Activated T-helper 2 cell treated with anti-CD3 and anti-CD28 coated beads, Interferon-gamma antibody, Interleukin-2, Interleukin-4, amounts not matched to agents 10 μg/mL and 5 μg/mL and 100 μg/mL, durations not matched to agents 14 hours and 24 hours and 36 hours (primary cell): ENCODE measurements around the gene PLEKHG5. TPM values are rescaled to one million over a fixed set of nuclear protein-coding genes. Genes with fewer than 3 reads are reported as not detected.

Experiments
- DNase-seq: peaks from one replicate; pipeline ENCODE4 v3.0.0; 2021; ENCODE audit warnings: low spot score
- H3K27ac Mint-ChIP-seq: one replicate; pipeline ENCODE4 v1.8.0; 2021; ENCODE audit warnings: mixed read lengths
- H3K27me3 Mint-ChIP-seq: one replicate; pipeline ENCODE4 v1.8.0; 2021; ENCODE audit warnings: low read depth, mixed read lengths
- H3K36me3 Mint-ChIP-seq: one replicate; pipeline ENCODE4 v1.8.0; 2021; ENCODE audit warnings: low read depth, mixed read lengths
- H3K4me1 Mint-ChIP-seq: one replicate; pipeline ENCODE4 v1.8.0; 2021; ENCODE audit warnings: low read depth, mixed read lengths
- H3K4me3 Mint-ChIP-seq: one replicate; pipeline ENCODE4 v1.8.0; 2021; ENCODE audit warnings: low read depth, mild to moderate bottlenecking, moderate library complexity, mixed read lengths
- H3K9me3 Mint-ChIP-seq: one replicate; pipeline ENCODE4 v1.8.0; 2021; ENCODE audit warnings: mixed read lengths
- intact Hi-C: fragments of 100-400 bp; cut with micrococcal nuclease; formaldehyde crosslinking; loops from one replicate; pipeline ENCODE4 v1.15.1; 2023
- total RNA-seq: library from RNA; stranded (reverse); gene quantifications from 2 replicates; pipeline ENCODE4 v1.2.3, GENCODE V29; 2022

PLEKHG5 gene
- total RNA-seq, 1 donor from 2014 or later = 1.6 TPM

- H3K27ac Mint-ChIP-seq = no peak overlapping the region
- intact Hi-C loops = loop anchor here (5.0 kb wide), 1 partner anchor 64 kb away; the partner anchor contains the start of gene NOL9
- H3K36me3 Mint-ChIP-seq = no peaks in the 10 kb centered on the region
- no peak overlapping the region for H3K4me3 Mint-ChIP-seq
- peaks cover 22% of the 10 kb centered on the region for H3K27me3 Mint-ChIP-seq
- H3K4me1 Mint-ChIP-seq = peaks cover 10% of the 10 kb centered on the region
- H3K9me3 Mint-ChIP-seq = no peaks in the 10 kb centered on the region
- no peak for DNase-seq
These were observed 2.7 kb downstream of the PLEKHG5 start for GRCh38 chr1:6488602-6489382.

GRCh38 chr1:6487804-6488484 lies 3.5 kb downstream of the PLEKHG5 start:
- no peak overlapping the region for H3K4me3 Mint-ChIP-seq
- intact Hi-C loops = loop anchor here (5.0 kb wide), 1 partner anchor 64 kb away; the partner anchor contains the start of gene NOL9
- H3K27ac Mint-ChIP-seq = no peak overlapping the region
- no peaks in the 10 kb centered on the region for H3K9me3 Mint-ChIP-seq
- DNase-seq = no peak
- no peaks in the 10 kb centered on the region for H3K36me3 Mint-ChIP-seq
- peaks cover 10% of the 10 kb centered on the region for H3K4me1 Mint-ChIP-seq
- H3K27me3 Mint-ChIP-seq = peaks cover 26% of the 10 kb centered on the region

GRCh38 chr1:6486433-6487011 lies 4.9 kb downstream of the PLEKHG5 start:
- intact Hi-C loops = loop anchor here (1.0 to 5.0 kb wide), 2 partner anchors 66 to 160 kb away; partner anchors contain the start of gene NOL9
- H3K36me3 Mint-ChIP-seq = no peaks in the 10 kb centered on the region
- H3K9me3 Mint-ChIP-seq = no peaks in the 10 kb centered on the region
- peaks cover 7% of the 10 kb centered on the region for H3K4me1 Mint-ChIP-seq
- H3K4me3 Mint-ChIP-seq = no peak overlapping the region
- H3K27me3 Mint-ChIP-seq = peaks cover 36% of the 10 kb centered on the region
- peak; percentile 78 for DNase-seq
- H3K27ac Mint-ChIP-seq = no peak overlapping the region

- Mint-ChIP-seq H3K4me3 (no peak overlapping the region), H3K4me1 (peaks cover 3% of the 10 kb centered on the region), H3K9me3 (no peaks in the 10 kb centered on the region), H3K36me3 (no peaks in the 10 kb centered on the region), H3K27ac (no peak overlapping the region), H3K27me3 (peaks cover 36% of the 10 kb centered on the region)
- no peak for DNase-seq
- intact Hi-C loops = loop anchor here (1.0 to 5.0 kb wide), 2 partner anchors 67 to 161 kb away; partner anchors contain the start of gene NOL9
These were observed 6.0 kb downstream of the PLEKHG5 start for GRCh38 chr1:6485168-6486101.

GRCh38 chr1:6484826-6485167 lies 6.7 kb downstream of the PLEKHG5 start:
- Mint-ChIP-seq H3K27me3 (peaks cover 36% of the 10 kb centered on the region), H3K36me3 (no peaks in the 10 kb centered on the region), H3K4me3 (no peak overlapping the region), H3K9me3 (no peaks in the 10 kb centered on the region), H3K27ac (no peak overlapping the region), H3K4me1 (peaks cover 3% of the 10 kb centered on the region)
- intact Hi-C loops = loop anchor here (5.0 kb wide), 1 partner anchor 68 kb away; the partner anchor contains the start of gene NOL9
- no peak for DNase-seq

- no peaks in the 10 kb centered on the region for H3K9me3 Mint-ChIP-seq
- intact Hi-C loops = no loop called here
- H3K27ac Mint-ChIP-seq = no peak overlapping the region
- DNase-seq = no peak
- H3K27me3 Mint-ChIP-seq = peaks cover 36% of the 10 kb centered on the region
- peaks cover 3% of the 10 kb centered on the region for H3K4me1 Mint-ChIP-seq
- no peaks in the 10 kb centered on the region for H3K36me3 Mint-ChIP-seq
- H3K4me3 Mint-ChIP-seq = no peak overlapping the region
These were observed 7.7 kb downstream of the PLEKHG5 start for GRCh38 chr1:6483761-6484117.

- Mint-ChIP-seq H3K4me1 (peaks cover 3% of the 10 kb centered on the region), H3K27me3 (peaks cover 36% of the 10 kb centered on the region), H3K36me3 (no peaks in the 10 kb centered on the region), H3K9me3 (no peaks in the 10 kb centered on the region), H3K27ac (no peak overlapping the region), H3K4me3 (no peak overlapping the region)
- intact Hi-C loops = no loop called here
- DNase-seq = no peak
These were observed 8.3 kb downstream of the PLEKHG5 start for GRCh38 chr1:6483017-6483760.

- Mint-ChIP-seq H3K9me3 (no peaks in the 10 kb centered on the region), H3K4me3 (no peak overlapping the region), H3K4me1 (peaks cover 3% of the 10 kb centered on the region), H3K27ac (no peak overlapping the region), H3K27me3 (peaks cover 32% of the 10 kb centered on the region), H3K36me3 (no peaks in the 10 kb centered on the region)
- intact Hi-C loops = no loop called here
- DNase-seq = no peak
These were observed 9.6 kb downstream of the PLEKHG5 start for GRCh38 chr1:6481820-6482219.

GRCh38 chr1:6477039-6477820 lies 14.2 kb downstream of the PLEKHG5 start:
- H3K4me3 Mint-ChIP-seq = no peak overlapping the region
- no peak for DNase-seq
- no peaks in the 10 kb centered on the region for H3K36me3 Mint-ChIP-seq
- peaks cover 4% of the 10 kb centered on the region for H3K27me3 Mint-ChIP-seq
- no peaks in the 10 kb centered on the region for H3K4me1 Mint-ChIP-seq
- intact Hi-C loops = no loop called here
- H3K27ac Mint-ChIP-seq = no peak overlapping the region
- H3K9me3 Mint-ChIP-seq = no peaks in the 10 kb centered on the region

- intact Hi-C loops = no loop called here
- H3K4me1 Mint-ChIP-seq = no peaks in the 10 kb centered on the region
These were observed 15.0 kb downstream of the PLEKHG5 start for GRCh38 chr1:6476483-6476882.

GRCh38 chr1:6475381-6476133 lies 15.9 kb downstream of the PLEKHG5 start:
- H3K27ac Mint-ChIP-seq = no peak overlapping the region

More at GRCh38 chr1:6476483-6476882, 15.0 kb downstream of the PLEKHG5 start:
- H3K4me3 Mint-ChIP-seq = no peak overlapping the region
- H3K9me3 Mint-ChIP-seq = no peaks in the 10 kb centered on the region
- no peak overlapping the region for H3K27ac Mint-ChIP-seq
- DNase-seq = no peak
- no peaks in the 10 kb centered on the region for H3K36me3 Mint-ChIP-seq
- H3K27me3 Mint-ChIP-seq = no peaks in the 10 kb centered on the region

More at GRCh38 chr1:6475381-6476133, 15.9 kb downstream of the PLEKHG5 start:
- intact Hi-C loops = no loop called here
- no peaks in the 10 kb centered on the region for H3K4me1 Mint-ChIP-seq
- DNase-seq = peak; percentile 66
- H3K4me3 Mint-ChIP-seq = no peak overlapping the region
- H3K9me3 Mint-ChIP-seq = no peaks in the 10 kb centered on the region
- H3K36me3 Mint-ChIP-seq = no peaks in the 10 kb centered on the region
- no peaks in the 10 kb centered on the region for H3K27me3 Mint-ChIP-seq
